HepG2 (cell line): ENCODE results near the gene SNCG. TPM values are rescaled to one million over a fixed set of nuclear protein-coding genes. Genes with fewer than 3 reads are reported as not detected.
"Not testable (repeated sequence)": the region's sequence is repeated elsewhere in the genome, so short reads cannot be mapped to it uniquely, and the experiment has no call there.

ENCODE experiments used
- ATAC-seq: fragments of 200-7000 bp; cut with Tn5 transposase; 3 replicates; pipeline ENCODE4 v1.9.1; 2020; ENCODE audit warnings: mild to moderate bottlenecking, moderate library complexity
- BruUV-seq: library from RNA; stranded (reverse); fragments of 400-500 nt; replicated peaks from 2 replicates; lab custom pipeline; 2021; lab: Mats Ljungman, UMichigan
- CTCF ChIA-PET: fragments of 300-600 bp; formaldehyde crosslinking; extraction: SDS; loops from one replicate; lab custom pipeline; 2021; ENCODE audit warnings: low total read pairs, inconsistent platforms, low intra/inter-chr PET ratio; lab: Yijun Ruan, JAX
- POLR2A ChIA-PET: fragments of 350-600 bp; sonication (Branson Sonifier 250); formaldehyde crosslinking; loops from one replicate; lab custom pipeline; 2020; ENCODE audit warnings: antibody characterized with exemption, inconsistent platforms; lab: Yijun Ruan, JAX
- DNase-seq: peaks from one replicate; pipeline ENCODE4 v3.0.0-alpha.2; 2015; ENCODE audit warnings: low spot score
- FAIRE-seq: peaks from 3 replicates; lab custom pipeline; 2011; peaks lifted over from hg19 to GRCh38; lab: Jason Lieb, UNC
- H2AFZ ChIP-seq: one replicate; pipeline ENCODE4 v1.6.1; 2011; ENCODE audit warnings: low read length, inconsistent platforms
- H3K27ac ChIP-seq: fragments of 300-600 bp; 3 replicates; pipeline ENCODE4 v1.8.0; 2011; ENCODE audit warnings: mixed run types, mild to moderate bottlenecking, mixed read lengths, low read length, inconsistent platforms; ENCODE audit not compliant: insufficient read depth; ENCODE audit errors: extremely low read length
- H3K27me3 ChIP-seq, 2 experiments: fragments of 200-600 bp in 1 of 2; 2 replicates in 1 of 2; 3 replicates in 1 of 2; pipeline versions ENCODE4 v1.6.0 to v1.8.0; 2011; ENCODE audit warnings: low read length in 2 of 2, mild to moderate bottlenecking in 2 of 2, moderate library complexity in 2 of 2, inconsistent platforms in 1 of 2; ENCODE audit not compliant: insufficient read depth in 2 of 2, control insufficient read depth in 1 of 2
- H3K36me3 ChIP-seq, 2 experiments: fragments of 200-600 bp in 1 of 2; replicated peaks in 1 of 2; 2 replicates in 1 of 2; 3 replicates in 1 of 2; pipeline versions ENCODE4 v1.5.1 to v1.8.0; 2011; ENCODE audit warnings: low read length in 2 of 2, inconsistent platforms in 1 of 2; ENCODE audit not compliant: insufficient read depth in 2 of 2, control insufficient read depth in 1 of 2
- H3K4me1 ChIP-seq: 2 replicates; pipeline ENCODE4 v1.5.1; 2012; ENCODE audit warnings: low read length, inconsistent platforms; ENCODE audit not compliant: insufficient read depth
- H3K4me2 ChIP-seq: 2 replicates; pipeline ENCODE4 v1.6.0; 2011; ENCODE audit warnings: low read depth, low read length, inconsistent platforms
- H3K4me3 ChIP-seq, 3 experiments: fragments of 200-600 bp in 1 of 3; sonication (generic), shearing (Covaris generic) in 1 of 3; replicated peaks in 1 of 3; 2 replicates each; pipeline ENCODE4 v1.5.1; 2011 to 2016; ENCODE audit warnings: low read length in 3 of 3, inconsistent platforms in 2 of 3, low read depth in 2 of 3, mild to moderate bottlenecking in 2 of 3, control low read depth in 1 of 3, mixed read lengths in 1 of 3; ENCODE audit not compliant: insufficient read depth in 1 of 3
- H3K79me2 ChIP-seq: one replicate; pipeline ENCODE4 v1.6.1; 2011; ENCODE audit warnings: low read length, inconsistent platforms; ENCODE audit not compliant: insufficient read depth
- H3K9ac ChIP-seq: 2 replicates; pipeline ENCODE4 v1.6.0; 2011; ENCODE audit warnings: mild to moderate bottlenecking, low read depth, low read length, inconsistent platforms; ENCODE audit not compliant: insufficient read depth
- H3K9me3 ChIP-seq: 2 replicates; pipeline ENCODE4 v1.5.1; 2012; ENCODE audit warnings: mild to moderate bottlenecking, low read length
- H4K20me1 ChIP-seq: 2 replicates; pipeline ENCODE4 v1.6.0; 2011; ENCODE audit warnings: inconsistent platforms, mild to moderate bottlenecking, low read length, moderate library complexity; ENCODE audit not compliant: insufficient read depth
- JUND ChIP-seq: sonication (generic); formaldehyde crosslinking; IDR thresholded peaks from 2 replicates; pipeline ENCODE4 v1.8.0; 2022; ENCODE audit warnings: mild to moderate bottlenecking, missing genetic modification reagents
- NR2F6 ChIP-seq, 2 experiments: IDR thresholded peaks; 2 replicates each; pipeline ENCODE4 v1.6.1; 2016; ENCODE audit warnings: antibody characterized with exemption in 1 of 2, mild to moderate bottlenecking in 1 of 2
- PAXIP1 ChIP-seq: sonication (generic); formaldehyde crosslinking; conservative IDR thresholded peaks from 2 replicates; pipeline ENCODE4 v1.4.0; 2020; ENCODE audit warnings: mild to moderate bottlenecking, missing genetic modification reagents, moderate library complexity
- ZNF362 ChIP-seq: sonication (generic); formaldehyde crosslinking; IDR thresholded peaks from 2 replicates; pipeline ENCODE4 v1.4.0; 2020; ENCODE audit warnings: missing genetic modification reagents, mild to moderate bottlenecking, borderline replicate concordance
- ZNF597 ChIP-seq: sonication (generic); formaldehyde crosslinking; IDR thresholded peaks from 2 replicates; pipeline ENCODE4 v1.5.0; 2020; ENCODE audit warnings: missing genetic modification reagents
- WGBS: methylation state at CpG from one replicate; pipeline ENCODE4 v1.1.6; 2017; ENCODE audit warnings: low lambda C conversion rate; 5-methylcytosine and 5-hydroxymethylcytosine counted together
- in situ Hi-C: cut with HindIII; loops from 2 replicates; pipeline ENCODE4 v1.10.0; 2017; ENCODE audit warnings: low pct_unique_long_range_greater_than_20kb; ENCODE audit not compliant: extremely low pct_ligation_motif_present
- intact Hi-C: fragments of 100-400 bp; cut with micrococcal nuclease; formaldehyde crosslinking; loops from one replicate; pipeline ENCODE4 v1.10.0; 2022; ENCODE audit not compliant: unreplicated experiment
- polyA plus RNA-seq, 8 experiments: library from polyadenylated mRNA; depleted of rRNA in 3 of 8; stranded (reverse) in 7 of 8; unstranded in 1 of 8; fragments of >200 nt; fragmentation: Illumina TruSeq in 4 of 8; extraction: Trizol in 4 of 8; gene quantifications; 2 replicates each; pipeline versions ENCODE4 v1.2.1 to v1.2.3, GENCODE V29; 2011 to 2016; ENCODE audit warnings: low read depth in 4 of 8, missing spikeins in 1 of 8, mixed read lengths in 1 of 8; ENCODE audit not compliant: insufficient read depth in 1 of 8
- total RNA-seq, 5 experiments: library from RNA; depleted of rRNA; stranded (reverse); fragments of >200 nt; fragmentation: Illumina TruSeq; extraction: Trizol; gene quantifications; 2 replicates each; pipeline ENCODE4 v1.2.3, GENCODE V29; 2016; ENCODE audit warnings: low read depth in 1 of 5

The SNCG gene
- total and polyA plus RNA-seq, 2 of the 13 experiments (the other 11 are each of a cell fraction or from before 2014, with no cell fraction given) = 0.22 to 0.91 TPM

- TF ChIP-seq PAXIP1 (CRISPR knock-in tag) = no peak
- no peak for TF ChIP-seq ZNF597
- TF ChIP-seq, all 625 proteins: peak for 0
Observed at GRCh38 chr10:86992456-86992855, 34.1 kb downstream of the SNCG start (continued).

GRCh38 chr10:86992929-86993328 is 34.5 kb downstream of the SNCG start:
- FAIRE-seq (no peak), ATAC-seq (no peak), DNase-seq (no peak)
- Histone ChIP-seq H3K4me1 (no peaks in the 10 kb centered on the region), H2AFZ (no peak overlapping the region), H3K4me3 (no peak overlapping the region), H3K9ac (no peak overlapping the region), H3K27me3 (peaks cover 2 to 8% of the 10 kb centered on the region in 2 experiments; a peak in 2 of 5 replicates), H3K36me3 (no peaks in the 10 kb centered on the region), H3K79me2 (no peaks in the 10 kb centered on the region), H4K20me1 (no peaks in the 10 kb centered on the region), H3K27ac (no peak overlapping the region), H3K9me3 (no peaks in the 10 kb centered on the region), H3K4me2 (no peak overlapping the region)
- POLR2A ChIA-PET = no interaction called here
- no peak for TF ChIP-seq JUND (CRISPR knock-in tag)
- TF ChIP-seq NR2F6 (IDR thresholded peaks at IDR 0.05) = no peak
- TF ChIP-seq NR2F6 (CRISPR knock-in tag; IDR thresholded peaks at IDR 0.05) = no peak
- no peak for TF ChIP-seq ZNF362
- 7% methylated on average over 2 of the region's 2 CpGs for WGBS
- BruUV-seq = no TSS peak
- intact Hi-C loops (no loop called here), in situ Hi-C loops (no loop called here)
- CTCF ChIA-PET = no interaction called here

- H3K4me2 ChIP-seq, intact Hi-C loops, H3K36me3 ChIP-seq, H3K9me3 ChIP-seq, CTCF ChIA-PET, H3K4me3 ChIP-seq, H3K4me1 ChIP-seq, BruUV-seq, ATAC-seq, DNase-seq, FAIRE-seq, POLR2A ChIA-PET, H3K27ac ChIP-seq, H2AFZ ChIP-seq, in situ Hi-C loops, H3K27me3 ChIP-seq, H3K79me2 ChIP-seq, H4K20me1 ChIP-seq, H3K9ac ChIP-seq: not testable (repeated sequence)
- WGBS = 34% methylated on average over 6 of the region's 6 CpGs
Observed at GRCh38 chr10:86999802-87000403, 41.5 kb downstream of the SNCG start.
